A549 (cell line): ENCODE measurements around the gene XAGE2. TPM values are rescaled to one million over a fixed set of nuclear protein-coding genes. Genes with fewer than 3 reads are reported as not detected.

Experiments
- ATAC-seq, 2 experiments: fragments of 200-7000 bp in 1 of 2; fragments of >200 bp in 1 of 2; cut with Nextera tagmentation in 1 of 2; cut with Tn5 transposase in 1 of 2; 3 replicates each; pipeline versions ENCODE4 v1.8.0 to v1.9.1; 2018 to 2020; ENCODE audit warnings: mild to moderate bottlenecking in 1 of 2, moderate library complexity in 1 of 2
- CTCF ChIA-PET: fragments of 300-600 bp; sonication (Branson Sonifier 250); formaldehyde crosslinking; extraction: SDS; loops from one replicate; lab custom pipeline; 2021; ENCODE audit warnings: antibody characterized with exemption, inconsistent platforms; lab: Yijun Ruan, JAX
- POLR2A ChIA-PET: fragments of 350-600 bp; formaldehyde crosslinking; extraction: SDS; loops from one replicate; lab custom pipeline; 2021; ENCODE audit warnings: antibody characterized with exemption, inconsistent platforms; lab: Yijun Ruan, JAX
- DNase-seq, 2 experiments: peaks; one replicate each; pipeline versions ENCODE4 v3.0.0 to v3.0.0-alpha.2; 2011 to 2016; ENCODE audit warnings: low read depth in 1 of 2, low spot score in 1 of 2
- FAIRE-seq: peaks from 2 replicates; lab custom pipeline; 2011; peaks lifted over from hg19 to GRCh38; lab: Jason Lieb, UNC
- H3K27ac ChIP-seq, 2 experiments: fragments of >200 bp; sonication (Bioruptor Twin); formaldehyde crosslinking; 3 replicates each; pipeline ENCODE4 v1.5.1; 2016 to 2017
- H3K4me1 ChIP-seq: fragments of >200 bp; sonication (Bioruptor Twin); formaldehyde crosslinking; 3 replicates; pipeline ENCODE4 v1.6.1; 2016
- H3K4me2 ChIP-seq: fragments of >200 bp; sonication (Bioruptor Twin); formaldehyde crosslinking; 3 replicates; pipeline ENCODE4 v1.6.1; 2016
- H3K4me3 ChIP-seq: fragments of >200 bp; sonication (Bioruptor Twin); formaldehyde crosslinking; 3 replicates; pipeline ENCODE4 v1.5.1; 2016
- H3K9me3 ChIP-seq: fragments of >200 bp; sonication (Bioruptor Twin); formaldehyde crosslinking; 3 replicates; pipeline ENCODE4 v1.6.1; 2016
- BHLHE40 ChIP-seq: IDR thresholded peaks from 2 replicates; pipeline ENCODE4 v1.6.1; 2012; ENCODE audit warnings: low read depth, low read length, inconsistent platforms
- CBX8 ChIP-seq: fragments of 200-600 bp; sonication (generic); IDR thresholded peaks from 2 replicates; pipeline ENCODE4 v1.6.1; 2016
- EHF ChIP-seq: fragments of 250-450 bp; sonication (Bioruptor Pico); IDR thresholded peaks from 2 replicates; pipeline ENCODE4 v1.5.0; 2020; ENCODE audit warnings: mild to moderate bottlenecking
- FOXS1 ChIP-seq: fragments of 250-450 bp; sonication (Bioruptor Pico); IDR thresholded peaks from 2 replicates; pipeline ENCODE4 v1.5.0; 2020; ENCODE audit warnings: mild to moderate bottlenecking, moderate library complexity
- GATA3 ChIP-seq: IDR thresholded peaks from 2 replicates; pipeline ENCODE4 v1.6.1; 2012; ENCODE audit warnings: borderline replicate concordance
- HES2 ChIP-seq: fragments of >200 bp; sonication (Bioruptor Twin); formaldehyde crosslinking; IDR thresholded peaks from 2 replicates; pipeline ENCODE4 v1.6.1; 2016
- HEYL ChIP-seq: fragments of 250-450 bp; sonication (Bioruptor Pico); IDR thresholded peaks from 2 replicates; pipeline ENCODE4 v1.8.0; 2021; ENCODE audit warnings: mild to moderate bottlenecking, moderate library complexity
- JUN ChIP-seq, 2 experiments: fragments of >200 bp; sonication (Bioruptor Twin); formaldehyde crosslinking; IDR thresholded peaks; 2 replicates in 1 of 2; 3 replicates in 1 of 2; pipeline ENCODE4 v1.6.1; 2016 to 2017
- JUNB ChIP-seq: fragments of >200 bp; sonication (Bioruptor Twin); formaldehyde crosslinking; IDR thresholded peaks from 2 replicates; pipeline ENCODE4 v1.6.1; 2016
- MAFK ChIP-seq: fragments of 450-650 bp; IDR thresholded peaks from 2 replicates; pipeline ENCODE4 v1.6.1; 2014; ENCODE audit not compliant: partially characterized antibody
- POLR2AphosphoS2 ChIP-seq: conservative IDR thresholded peaks from 2 replicates; pipeline ENCODE4 v1.6.1; 2012; ENCODE audit warnings: low read length, improper control_type of control experiment, inconsistent platforms
- RAD21 ChIP-seq, 2 experiments: fragments of >200 bp in 1 of 2; sonication (Bioruptor Twin) in 1 of 2; formaldehyde crosslinking in 1 of 2; IDR thresholded peaks in 1 of 2; conservative IDR thresholded peaks in 1 of 2; 2 replicates in 1 of 2; 3 replicates in 1 of 2; pipeline ENCODE4 v1.6.1; 2012 to 2018; ENCODE audit warnings: inconsistent platforms in 1 of 2
- RARB ChIP-seq: fragments of 250-450 bp; sonication (Bioruptor Pico); IDR thresholded peaks from 2 replicates; pipeline ENCODE4 v1.8.0; 2021; ENCODE audit warnings: mild to moderate bottlenecking, moderate library complexity
- RCOR1 ChIP-seq: fragments of 150-350 bp; IDR thresholded peaks from 2 replicates; pipeline ENCODE4 v1.6.1; 2014; ENCODE audit warnings: antibody characterized with exemption, low read length, low read depth
- REST ChIP-seq: fragments of 200-600 bp; sonication (generic); IDR thresholded peaks from 2 replicates; pipeline ENCODE4 v1.6.1; 2016; ENCODE audit warnings: antibody characterized with exemption, mild to moderate bottlenecking, moderate library complexity
- RNF2 ChIP-seq: fragments of 200-600 bp; sonication (generic); IDR thresholded peaks from 2 replicates; pipeline ENCODE4 v1.6.1; 2016; ENCODE audit warnings: low read depth, mild to moderate bottlenecking, antibody characterized with exemption, moderate library complexity, borderline replicate concordance
- TP53 ChIP-seq: fragments of 250-450 bp; sonication (Bioruptor Pico); IDR thresholded peaks from 2 replicates; pipeline ENCODE4 v1.5.0; 2021; ENCODE audit warnings: mild to moderate bottlenecking, moderate library complexity
- ZC3H11A ChIP-seq: fragments of 450-650 bp; IDR thresholded peaks from 2 replicates; pipeline ENCODE4 v1.6.1; 2014; ENCODE audit warnings: antibody characterized with exemption, mild to moderate bottlenecking
- ZNF302 ChIP-seq: fragments of 250-450 bp; sonication (Bioruptor Pico); IDR thresholded peaks from 2 replicates; pipeline ENCODE4 v1.9.0; 2021; ENCODE audit warnings: inconsistent platforms, mild to moderate bottlenecking, moderate library complexity
- ZSCAN20 ChIP-seq: fragments of 250-450 bp; sonication (Bioruptor Pico); IDR thresholded peaks from 2 replicates; pipeline ENCODE4 v1.8.0; 2022; ENCODE audit warnings: mild to moderate bottlenecking, moderate library complexity
- WGBS: methylation state at CpG from one replicate; pipeline ENCODE4 v1.1.6; 2017; ENCODE audit errors: missing lambda C conversion rate; 5-methylcytosine and 5-hydroxymethylcytosine counted together
- polyA plus RNA-seq, 4 experiments: library from polyadenylated mRNA; depleted of rRNA in 3 of 4; stranded (reverse); fragments of >200 nt; fragmentation: RNase III in 1 of 4; extraction: RNeasy Plus Mini Kit Qiagen cat#74134 plus additional on column Dnase treatment in 1 of 4; gene quantifications; 2 replicates in 3 of 4; 3 replicates in 1 of 4; pipeline ENCODE4 v1.2.3, GENCODE V29; 2011 to 2017
- TF ChIP-seq, protein P1 (sequence below): fragments of 250-450 bp; sonication (Bioruptor Pico); IDR thresholded peaks from 2 replicates; pipeline ENCODE4 v1.5.0; 2021; ENCODE audit warnings: mild to moderate bottlenecking, moderate library complexity, borderline replicate concordance
- TF ChIP-seq, protein P2 (sequence below): fragments of 250-450 bp; sonication (Bioruptor Pico); IDR thresholded peaks from 2 replicates; pipeline ENCODE4 v1.5.0; 2020; ENCODE audit warnings: low read depth, mild to moderate bottlenecking, moderate library complexity
- TF ChIP-seq, protein P3 (sequence below): fragments of 150-350 bp; IDR thresholded peaks from 2 replicates; pipeline ENCODE4 v1.6.1; 2014; ENCODE audit warnings: low read depth, mild to moderate bottlenecking, low read length
- TF ChIP-seq, protein P4 (sequence below): IDR thresholded peaks from 2 replicates; pipeline ENCODE4 v1.6.1; 2012

The XAGE2 gene
- polyA plus RNA-seq, 2 of the 4 experiments (the other 2 are of a cell fraction) = not detected

DNA sequence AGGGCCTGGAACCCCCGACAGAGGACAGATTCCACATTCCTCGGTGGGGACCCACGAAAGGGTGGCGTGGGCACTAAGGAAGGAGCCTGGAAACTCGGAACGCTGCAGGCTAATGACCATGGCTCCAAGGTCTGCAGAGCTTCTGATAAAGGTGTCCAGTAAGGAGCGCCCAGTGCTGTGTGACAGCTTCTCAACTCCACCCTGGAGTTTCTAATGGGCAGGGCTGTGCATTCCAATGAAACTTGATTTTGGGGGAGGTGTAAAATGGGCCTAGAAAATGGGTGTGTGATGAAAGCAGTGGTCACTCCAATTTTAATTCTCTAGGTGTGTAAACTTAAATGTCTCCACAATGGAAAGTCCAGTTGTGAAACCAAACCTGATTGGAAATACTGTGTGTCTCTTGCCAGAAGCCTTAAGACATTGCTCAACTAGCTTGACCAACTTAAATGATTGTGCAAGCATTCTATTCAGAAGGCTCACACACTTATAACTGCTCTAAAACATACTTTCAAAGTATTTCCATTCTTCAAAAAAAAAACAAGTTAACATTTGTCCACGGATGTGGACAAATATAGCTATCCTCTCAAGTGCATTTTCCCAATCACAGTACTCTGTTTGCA lies 52.1 kb downstream of the XAGE2 start (continued):
- TF ChIP-seq, protein P1, sequence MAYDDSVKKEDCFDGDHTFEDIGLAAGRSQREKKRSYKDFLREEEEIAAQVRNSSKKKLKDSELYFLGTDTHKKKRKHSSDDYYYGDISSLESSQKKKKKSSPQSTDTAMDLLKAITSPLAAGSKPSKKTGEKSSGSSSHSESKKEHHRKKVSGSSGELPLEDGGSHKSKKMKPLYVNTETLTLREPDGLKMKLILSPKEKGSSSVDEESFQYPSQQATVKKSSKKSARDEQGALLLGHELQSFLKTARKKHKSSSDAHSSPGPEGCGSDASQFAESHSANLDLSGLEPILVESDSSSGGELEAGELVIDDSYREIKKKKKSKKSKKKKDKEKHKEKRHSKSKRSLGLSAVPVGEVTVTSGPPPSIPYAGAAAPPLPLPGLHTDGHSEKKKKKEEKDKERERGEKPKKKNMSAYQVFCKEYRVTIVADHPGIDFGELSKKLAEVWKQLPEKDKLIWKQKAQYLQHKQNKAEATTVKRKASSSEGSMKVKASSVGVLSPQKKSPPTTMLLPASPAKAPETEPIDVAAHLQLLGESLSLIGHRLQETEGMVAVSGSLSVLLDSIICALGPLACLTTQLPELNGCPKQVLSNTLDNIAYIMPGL = no peak
- TF ChIP-seq REST (no peak), FOXS1 (CRISPR knock-in tag) (no peak)

- H3K4me2 ChIP-seq = no peak overlapping the region
- ATAC-seq (no peak), DNase-seq (no peak), FAIRE-seq (no peak)
- H3K9me3 ChIP-seq = no peaks in the 10 kb centered on the region
- no peak for TF ChIP-seq RAD21 (conservative IDR thresholded peaks at IDR 0.05 in 1 of 2, IDR thresholded peaks at IDR 0.05 in 1 of 2)
- no peak for TF ChIP-seq CBX8
- TF ChIP-seq, protein P2, sequence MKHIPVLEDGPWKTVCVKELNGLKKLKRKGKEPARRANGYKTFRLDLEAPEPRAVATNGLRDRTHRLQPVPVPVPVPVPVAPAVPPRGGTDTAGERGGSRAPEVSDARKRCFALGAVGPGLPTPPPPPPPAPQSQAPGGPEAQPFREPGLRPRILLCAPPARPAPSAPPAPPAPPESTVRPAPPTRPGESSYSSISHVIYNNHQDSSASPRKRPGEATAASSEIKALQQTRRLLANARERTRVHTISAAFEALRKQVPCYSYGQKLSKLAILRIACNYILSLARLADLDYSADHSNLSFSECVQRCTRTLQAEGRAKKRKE (CRISPR knock-in tag) = no peak
- TF ChIP-seq, protein P3, sequence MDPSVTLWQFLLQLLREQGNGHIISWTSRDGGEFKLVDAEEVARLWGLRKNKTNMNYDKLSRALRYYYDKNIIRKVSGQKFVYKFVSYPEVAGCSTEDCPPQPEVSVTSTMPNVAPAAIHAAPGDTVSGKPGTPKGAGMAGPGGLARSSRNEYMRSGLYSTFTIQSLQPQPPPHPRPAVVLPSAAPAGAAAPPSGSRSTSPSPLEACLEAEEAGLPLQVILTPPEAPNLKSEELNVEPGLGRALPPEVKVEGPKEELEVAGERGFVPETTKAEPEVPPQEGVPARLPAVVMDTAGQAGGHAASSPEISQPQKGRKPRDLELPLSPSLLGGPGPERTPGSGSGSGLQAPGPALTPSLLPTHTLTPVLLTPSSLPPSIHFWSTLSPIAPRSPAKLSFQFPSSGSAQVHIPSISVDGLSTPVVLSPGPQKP = no peak
- no peak for TF ChIP-seq MAFK
- TF ChIP-seq, protein P1 = no peak
- no peak for TF ChIP-seq JUNB
- TF ChIP-seq RCOR1 = no peak
- no peak for TF ChIP-seq RARB (CRISPR knock-in tag)
- H3K4me1 ChIP-seq = no peaks in the 10 kb centered on the region
- H3K4me3 ChIP-seq = no peak overlapping the region
- ChIA-PET POLR2A (no interaction called here), CTCF (no interaction called here)
- 23% methylated on average over 1 of the region's 1 CpG for WGBS
- H3K27ac ChIP-seq = no peak overlapping the region
Observed at GRCh38 chrX:52422884-52423283, 54.1 kb downstream of the XAGE2 start.

GRCh38 chrX:52424656-52425055 lies 55.8 kb downstream of the XAGE2 start:
- no peaks in the 10 kb centered on the region for H3K4me1 ChIP-seq
- CTCF ChIA-PET = no interaction called here
- H3K4me2 ChIP-seq = no peak overlapping the region
- DNase-seq (peak in 1 of 2 experiments; percentile 4), ATAC-seq (peak in 1 of 2 experiments; percentile 34; a peak in 1 of 6 replicates), FAIRE-seq (no peak)
- H3K9me3 ChIP-seq = no peaks in the 10 kb centered on the region
- WGBS = 13% methylated on average over 1 of the region's 1 CpG
- POLR2A ChIA-PET = no interaction called here
- TF ChIP-seq, protein P4, sequence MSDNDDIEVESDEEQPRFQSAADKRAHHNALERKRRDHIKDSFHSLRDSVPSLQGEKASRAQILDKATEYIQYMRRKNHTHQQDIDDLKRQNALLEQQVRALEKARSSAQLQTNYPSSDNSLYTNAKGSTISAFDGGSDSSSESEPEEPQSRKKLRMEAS = no peak
- TF ChIP-seq HEYL (CRISPR knock-in tag) (no peak), JUN (IDR thresholded peaks at IDR 0.05) (no peak), GATA3 (no peak), HES2 (no peak), ZNF302 (CRISPR knock-in tag) (no peak), RNF2 (no peak), POLR2AphosphoS2 (no peak), RAD21 (conservative IDR thresholded peaks at IDR 0.05 in 1 of 2, IDR thresholded peaks at IDR 0.05 in 1 of 2) (no peak), EHF (CRISPR knock-in tag) (no peak), TP53 (CRISPR knock-in tag) (no peak), ZSCAN20 (CRISPR knock-in tag) (no peak), JUNB (no peak), BHLHE40 (no peak), ZC3H11A (no peak)
- TF ChIP-seq, protein P2 (CRISPR knock-in tag) = no peak
- no peak overlapping the region for H3K4me3 ChIP-seq
- H3K27ac ChIP-seq = no peak overlapping the region
